ENCODE measurements around the gene TCF7L1.

- TF ChIP-seq CTCF (IDR thresholded peaks at IDR 0.05; ENCODE audit: low read depth, low read length) (no peak), POLR2A (IDR thresholded peaks at IDR 0.05; ENCODE audit: extremely low read depth, insufficient read length) (no peak), MYC (IDR thresholded peaks at IDR 0.05; ENCODE audit: low read depth, low read length) (no peak)
These were observed 177.1 kb downstream of the TCF7L1 start for GRCh38 chr2:85310330-85310729.

Measured in NB4 (cell line).